Head of caudate nucleus (tissue), 42 donors: Measurements from ENCODE around the gene CD96.

Source experiments
- DNase-seq, 42 donors: peaks; one replicate each; pipeline versions ENCODE4 v3.0.0 to v3.0.0-alpha.2; 2020 to 2021; ENCODE audit warnings: mixed read lengths in 7 of 42
- intact Hi-C: fragments of 100-400 bp; cut with DNase I; formaldehyde crosslinking; loops from one replicate; pipeline ENCODE4 v1.15.0; 2022

CD96 gene

GRCh38 chr3:111590143-111590491 is 48.1 kb downstream of the CD96 start:
- DNase-seq, result no peak
- intact Hi-C loops, result no loop called here

- DNase-seq, result no peak
- intact Hi-C loops, result no loop called here
Observed at GRCh38 chr3:111591555-111591954, 49.6 kb downstream of the CD96 start.

- no peak for DNase-seq
- intact Hi-C loops, result no loop called here
Observed at GRCh38 chr3:111592143-111592542, 50.1 kb downstream of the CD96 start.

GRCh38 chr3:111592936-111593335 is 50.9 kb downstream of the CD96 start:
- intact Hi-C loops, result no loop called here
- DNase-seq, result peak in 1 of 42 donors; percentile 9

GRCh38 chr3:111593666-111594065 is 51.7 kb downstream of the CD96 start:
- DNase-seq, result no peak

DNA sequence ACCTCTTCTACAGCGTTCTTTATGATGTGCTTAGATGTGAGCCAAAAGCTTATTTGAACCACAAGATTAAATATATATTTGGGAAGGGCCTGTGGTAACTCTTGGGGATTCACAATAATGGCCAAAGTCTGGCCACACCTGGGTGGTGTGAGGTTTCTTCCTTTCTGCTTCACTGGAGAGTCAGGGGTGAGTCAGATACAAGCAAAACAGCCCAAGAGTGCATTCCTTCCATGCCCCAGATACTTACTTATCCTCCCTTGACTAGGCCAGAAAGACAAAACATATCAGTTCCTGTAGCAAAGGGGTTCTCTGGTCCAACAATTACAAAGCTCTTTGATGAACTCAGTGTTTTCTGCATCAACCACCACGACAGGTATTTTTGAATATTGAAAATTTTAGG is 52.2 kb downstream of the CD96 start:
- intact Hi-C loops, result no loop called here
- no peak for DNase-seq

More at GRCh38 chr3:111593666-111594065, 51.7 kb downstream of the CD96 start:
- intact Hi-C loops, result no loop called here

- peak in 1 of 42 donors; percentile 11 for DNase-seq
- intact Hi-C loops, result no loop called here
Observed at GRCh38 chr3:111594781-111595180, 52.8 kb downstream of the CD96 start.

GRCh38 chr3:111595232-111595631 is 53.2 kb downstream of the CD96 start, which contains the start of gene ZBED2:
ZBED2 (minus strand) TSS chr3:111595346; CDS start chr3:111594201, 1,145 bp downstream.
- peak in 27 of 42 donors; percentile 5 to 86 (median 42) for DNase-seq
- intact Hi-C loops, result no loop called here

- no peak for DNase-seq
- intact Hi-C loops, result no loop called here
Observed at GRCh38 chr3:111596328-111596727, 54.3 kb downstream of the CD96 start.

DNA sequence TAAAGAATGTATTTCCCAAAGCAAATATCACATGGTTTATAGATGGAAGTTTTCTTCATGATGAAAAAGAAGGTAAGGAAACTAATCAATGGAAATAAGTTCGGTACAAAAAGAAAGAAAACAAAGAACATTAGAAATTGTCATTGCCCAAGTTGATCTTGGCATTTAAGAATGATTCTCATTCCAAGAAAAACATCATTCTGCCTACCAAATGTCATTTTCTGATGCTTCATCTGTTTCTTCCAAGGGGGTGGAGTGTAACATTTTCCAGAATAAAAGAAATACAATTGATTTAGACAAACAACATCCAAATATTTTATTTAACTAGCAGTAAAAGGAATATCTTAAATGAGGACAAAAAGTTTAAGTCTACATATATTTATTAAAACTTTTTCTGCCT is 56.1 kb downstream of the CD96 start:
- no peak for DNase-seq
- intact Hi-C loops, result no loop called here

- DNase-seq, result peak in 1 of 42 donors; percentile 15
- intact Hi-C loops, result no loop called here
Observed at GRCh38 chr3:111598552-111598951, 56.6 kb downstream of the CD96 start.

DNA sequence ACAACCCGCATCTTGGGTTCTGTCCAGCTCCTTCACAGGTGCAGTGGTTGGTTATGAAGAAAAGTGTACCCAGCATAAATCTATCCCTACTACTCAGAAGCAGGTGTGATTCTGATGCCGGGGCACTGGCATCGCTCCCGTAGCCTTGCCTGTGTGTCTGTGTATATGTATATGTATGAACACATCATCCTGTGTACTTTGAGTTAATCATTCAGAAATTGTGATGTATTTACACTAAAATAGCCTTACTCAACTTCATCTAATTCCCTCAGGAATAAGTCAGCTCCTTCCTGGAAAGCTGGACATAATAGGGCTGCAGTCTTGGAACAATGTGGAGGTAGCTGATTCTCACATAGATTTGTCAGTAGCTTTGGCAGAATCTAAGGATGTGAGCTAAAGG is 59.8 kb downstream of the CD96 start:
- intact Hi-C loops, result no loop called here
- no peak for DNase-seq

DNA sequence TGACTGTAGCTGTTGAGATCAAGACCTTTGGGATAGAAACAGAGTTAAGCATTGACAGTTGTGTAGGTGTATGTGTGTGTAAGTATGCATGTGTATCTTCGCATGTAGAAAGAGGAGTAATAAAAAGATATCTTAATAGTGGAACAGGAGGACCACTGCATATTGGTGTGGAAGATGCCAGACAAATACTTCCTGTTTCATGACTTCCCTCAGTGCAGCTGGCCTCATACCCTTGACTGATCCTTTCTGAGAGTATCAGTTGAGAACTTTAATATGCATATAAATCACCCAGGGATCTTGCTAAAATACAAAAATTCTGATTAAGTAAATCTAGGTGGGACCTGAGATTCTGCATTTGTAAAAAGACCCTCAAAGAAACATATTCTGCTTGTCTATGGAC is 61.7 kb downstream of the CD96 start:
- intact Hi-C loops, result no loop called here
- no peak for DNase-seq

DNA sequence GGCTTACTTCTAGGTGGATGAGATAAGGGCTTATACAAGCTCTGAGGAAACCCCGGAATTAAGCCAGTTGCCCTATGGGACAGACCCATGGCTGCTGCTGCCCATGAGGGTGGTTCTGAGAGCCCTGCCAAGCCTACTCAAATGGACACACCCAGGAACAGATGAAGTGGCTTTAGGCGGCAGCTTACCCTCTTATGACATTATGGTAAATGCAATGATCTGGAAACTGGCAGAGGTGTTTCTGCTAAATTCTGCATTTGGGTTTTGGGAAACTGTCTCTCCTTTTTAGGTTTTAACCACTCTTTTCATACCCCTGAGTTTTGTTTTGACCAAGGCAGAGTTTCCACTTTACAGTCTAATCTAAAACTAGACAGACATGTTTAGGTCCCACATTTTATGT is 62.1 kb downstream of the CD96 start:
- intact Hi-C loops, result no loop called here
- no peak for DNase-seq

- intact Hi-C loops, result no loop called here
- no peak for DNase-seq
Observed at GRCh38 chr3:111605018-111605417, 63.0 kb downstream of the CD96 start.

- DNase-seq, result no peak
- intact Hi-C loops, result no loop called here
Observed at GRCh38 chr3:111605493-111605892, 63.5 kb downstream of the CD96 start.

DNA sequence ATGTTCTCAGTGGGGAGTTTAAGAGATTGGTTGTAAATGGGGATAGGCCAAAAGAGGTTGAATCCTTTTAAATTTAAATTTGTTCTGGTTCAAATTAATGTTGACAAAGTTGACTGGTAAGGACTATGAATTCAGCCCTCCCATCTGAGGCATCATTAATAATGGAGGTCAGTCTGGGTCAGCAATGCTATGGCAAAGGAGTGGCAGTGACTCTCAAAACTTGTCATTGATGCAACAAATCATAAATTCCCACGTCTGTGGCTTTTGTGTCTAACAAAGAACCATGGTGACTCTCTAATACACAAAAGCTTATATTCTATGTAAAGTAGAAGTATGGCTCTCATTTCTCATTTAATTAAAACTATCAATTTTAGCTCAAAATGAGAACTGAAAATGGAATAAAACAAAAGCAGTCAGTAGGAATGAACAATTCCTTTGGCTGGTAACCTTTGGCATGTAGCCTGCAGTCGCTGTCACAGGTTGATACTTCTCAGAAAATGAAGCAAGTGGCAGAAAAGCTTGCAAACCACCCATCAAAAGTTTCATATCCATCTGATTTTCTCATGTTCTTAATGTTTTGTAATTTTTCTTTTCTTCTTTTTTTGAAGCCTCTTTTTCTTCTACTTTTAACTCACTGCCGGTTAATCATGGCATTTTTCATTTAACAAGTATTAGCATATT is 65.4 kb downstream of the CD96 start:
- no peak for DNase-seq
- intact Hi-C loops, result no loop called here

DNA sequence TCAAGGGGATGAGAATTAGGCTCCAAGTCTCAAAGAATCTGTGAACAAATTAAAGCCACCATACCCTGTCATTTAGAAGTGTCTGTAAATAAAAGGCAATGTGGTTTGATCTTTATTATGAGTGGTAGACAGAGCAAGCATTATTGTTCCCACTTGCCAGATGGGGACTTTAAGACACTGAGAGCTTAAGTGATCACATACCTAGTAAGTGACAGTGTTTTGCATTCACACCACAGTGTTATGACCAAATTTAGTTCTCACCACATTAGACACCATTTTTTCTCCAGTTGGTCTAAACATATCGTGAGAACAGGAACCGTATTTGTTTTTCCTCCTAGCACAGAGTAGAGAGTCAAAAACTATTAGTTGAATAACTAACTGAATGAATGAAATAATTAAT is 66.4 kb downstream of the CD96 start:
- intact Hi-C loops, result no loop called here
- DNase-seq, result no peak

- DNase-seq, result no peak
- intact Hi-C loops, result no loop called here
Observed at GRCh38 chr3:111609700-111610099, 67.7 kb downstream of the CD96 start.

DNA sequence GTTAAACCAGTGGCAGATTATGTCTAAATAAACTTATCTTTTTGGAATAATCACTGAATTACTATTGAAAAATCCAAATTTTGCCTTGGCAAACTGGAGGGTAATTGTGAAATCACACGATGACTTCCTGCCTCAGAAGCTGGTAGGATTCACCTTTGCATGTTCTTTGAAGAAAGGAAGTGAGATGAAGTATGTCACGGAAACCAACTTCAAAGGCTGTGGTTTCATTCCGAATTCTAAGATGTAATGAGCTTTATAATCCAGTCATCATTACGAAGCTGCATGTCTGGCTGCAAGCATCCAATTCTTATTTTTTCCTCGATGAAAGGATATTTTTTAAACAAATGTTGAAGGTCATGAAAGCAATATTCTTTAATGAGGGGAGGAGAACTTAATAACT is 68.2 kb downstream of the CD96 start:
- DNase-seq, result no peak
- intact Hi-C loops, result no loop called here

DNA sequence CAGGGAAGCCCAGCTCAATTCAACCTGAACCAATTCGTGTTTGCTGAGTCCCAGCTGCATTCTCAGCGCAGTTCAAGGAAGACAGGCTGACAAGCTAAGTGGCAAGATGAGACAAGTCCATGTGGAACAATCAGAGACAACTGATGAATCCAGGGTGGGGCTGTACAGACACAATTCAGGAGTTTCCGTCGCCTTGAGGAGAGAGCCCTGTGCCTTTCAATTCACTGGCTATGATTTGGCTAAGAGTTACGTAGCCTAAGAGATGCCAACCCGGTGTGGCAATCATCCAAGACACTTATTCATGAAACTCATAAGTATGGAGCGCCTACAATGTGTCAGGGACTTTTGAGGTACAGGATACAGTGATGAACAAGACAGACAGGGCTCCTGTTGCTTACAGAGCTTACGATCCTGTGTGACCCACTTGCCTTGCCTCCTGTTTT is 68.6 kb downstream of the CD96 start:
- intact Hi-C loops, result no loop called here
- DNase-seq, result no peak

GRCh38 chr3:111613294-111613693 is 71.3 kb downstream of the CD96 start:
- no peak for DNase-seq
- intact Hi-C loops, result no loop called here
